GM19025 (cell line): Measurements from ENCODE around the gene FOXK2.

Source experiments
- ATAC-seq: cut with Tn5 transposase; IDR thresholded peaks from one replicate; pipeline ENCODE4 v1.9.1; 2021; ENCODE audit warnings: mild to moderate bottlenecking, low read depth, moderate library complexity; ENCODE audit not compliant: unreplicated experiment

Gene FOXK2

DNA sequence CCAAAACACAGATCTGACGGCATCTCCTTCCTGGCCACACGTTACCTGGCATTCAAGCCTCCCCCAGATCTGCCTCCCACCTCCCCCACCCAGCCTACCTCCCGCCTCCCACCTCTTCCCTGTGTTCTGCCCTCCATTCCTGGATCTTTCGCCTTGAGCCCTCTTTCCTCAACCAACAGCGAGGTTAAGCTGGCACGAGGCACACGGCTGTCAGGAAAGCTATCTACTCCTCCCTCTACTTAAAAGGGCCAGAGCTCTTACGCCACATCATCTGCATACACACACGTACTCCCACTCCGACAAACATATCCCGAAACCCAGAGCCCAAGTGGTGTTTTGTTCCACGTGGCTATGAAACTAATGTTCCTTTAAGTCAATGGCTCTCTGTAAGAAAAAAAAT, 110.7 kb downstream of the FOXK2 start:
- no peak for ATAC-seq

DNA sequence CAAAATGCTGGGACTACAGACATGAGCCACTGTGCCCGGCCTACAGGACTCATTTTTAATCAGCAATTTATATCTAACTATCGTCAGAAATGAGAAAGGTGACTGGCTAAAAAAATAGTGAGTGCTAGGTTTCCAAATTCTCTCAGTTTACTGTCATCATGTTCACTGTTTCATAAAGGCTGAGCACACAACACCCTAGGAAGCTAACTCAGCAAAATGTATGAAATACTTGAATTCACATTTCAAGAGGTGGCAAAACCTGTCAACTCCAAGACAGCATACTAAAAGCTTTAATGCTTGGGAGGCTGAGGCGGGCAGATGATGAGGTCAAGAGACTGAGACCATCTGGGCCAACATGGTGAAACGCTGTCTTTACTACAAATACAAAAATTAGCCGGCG, 112.0 kb downstream of the FOXK2 start:
- no peak for ATAC-seq

DNA sequence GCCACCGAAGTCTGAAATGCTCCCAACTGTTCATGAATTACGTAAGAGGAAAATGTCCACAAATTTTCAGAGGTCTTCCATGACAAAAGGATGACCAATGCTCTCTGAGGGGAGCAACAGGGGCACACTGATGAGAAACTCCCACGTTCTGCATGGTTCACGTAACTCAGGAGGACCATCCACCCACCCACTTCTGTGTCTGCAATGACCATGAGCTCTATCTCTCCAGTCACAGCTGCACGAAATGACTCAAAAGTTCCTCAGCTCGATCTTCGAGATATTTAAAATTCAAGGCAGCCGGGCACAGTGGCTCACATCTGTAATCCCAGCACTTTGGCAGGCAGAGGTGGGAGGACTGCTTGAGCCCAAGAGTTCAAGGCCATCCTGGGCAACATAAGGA, 112.9 kb downstream of the FOXK2 start:
- no peak for ATAC-seq

DNA sequence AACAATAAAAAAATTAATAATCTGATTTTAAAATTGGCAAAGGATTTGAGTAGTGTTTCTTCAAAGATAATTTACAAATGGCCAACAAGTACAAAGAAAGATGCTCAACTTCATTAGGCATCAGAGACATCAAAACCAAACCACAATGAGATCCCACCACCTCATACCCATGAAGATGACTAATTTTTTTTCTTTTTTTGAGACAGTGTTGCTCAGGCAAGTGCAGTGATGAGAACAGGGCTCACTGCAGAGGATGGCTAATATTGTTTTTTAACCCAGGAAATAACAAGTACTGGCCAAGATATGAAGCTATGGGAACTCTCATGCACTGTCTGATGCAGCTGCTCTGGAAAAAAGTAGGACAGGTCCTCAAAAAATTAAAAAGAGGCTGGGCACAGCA, 113.8 kb downstream of the FOXK2 start:
- ATAC-seq, result no peak

DNA sequence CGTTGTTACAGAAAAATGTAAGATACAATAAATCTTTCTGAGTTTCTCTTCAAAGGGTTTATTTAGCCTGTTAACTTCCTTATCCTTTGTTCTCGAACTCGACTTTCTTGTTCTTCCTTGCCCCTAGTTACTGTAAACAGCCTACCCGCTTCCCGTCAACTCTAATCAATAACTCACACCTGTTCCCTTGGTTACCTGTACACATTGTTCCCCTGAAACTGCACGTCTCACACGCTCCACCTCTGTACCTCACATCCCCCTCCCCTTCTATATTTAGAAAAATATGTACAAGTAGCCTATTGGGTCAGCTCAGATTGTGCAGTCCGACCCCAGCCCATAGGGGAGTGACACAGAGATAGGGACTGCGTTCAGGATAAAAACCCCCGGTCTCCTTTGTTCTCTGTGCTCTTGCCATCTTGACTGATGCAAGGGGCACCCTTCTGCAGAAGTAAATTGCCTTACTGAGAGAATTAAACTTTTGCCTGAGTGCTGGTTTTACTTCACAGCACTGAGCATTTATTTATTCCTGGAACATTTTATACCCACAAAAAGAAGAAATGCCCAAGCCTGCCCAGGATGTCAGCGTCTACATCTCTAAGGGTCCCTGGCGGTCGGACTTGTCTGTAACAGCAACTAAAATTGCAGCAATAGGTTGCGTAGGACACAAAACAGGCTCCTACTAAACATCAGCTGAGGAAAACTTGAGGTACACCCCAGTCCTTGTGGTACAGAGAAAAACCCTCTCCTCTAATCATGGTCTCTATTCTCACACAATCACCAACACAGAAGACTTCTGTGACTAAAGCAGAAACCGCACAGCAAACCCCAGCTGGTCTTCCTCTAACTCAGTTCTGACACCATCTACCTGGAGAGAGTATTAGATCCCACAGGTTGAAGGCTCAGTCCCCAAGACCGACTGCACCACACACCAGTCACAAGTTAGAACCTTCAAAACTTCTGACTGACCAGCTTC, 117.4 kb downstream of the FOXK2 start:
- no peak for ATAC-seq

DNA sequence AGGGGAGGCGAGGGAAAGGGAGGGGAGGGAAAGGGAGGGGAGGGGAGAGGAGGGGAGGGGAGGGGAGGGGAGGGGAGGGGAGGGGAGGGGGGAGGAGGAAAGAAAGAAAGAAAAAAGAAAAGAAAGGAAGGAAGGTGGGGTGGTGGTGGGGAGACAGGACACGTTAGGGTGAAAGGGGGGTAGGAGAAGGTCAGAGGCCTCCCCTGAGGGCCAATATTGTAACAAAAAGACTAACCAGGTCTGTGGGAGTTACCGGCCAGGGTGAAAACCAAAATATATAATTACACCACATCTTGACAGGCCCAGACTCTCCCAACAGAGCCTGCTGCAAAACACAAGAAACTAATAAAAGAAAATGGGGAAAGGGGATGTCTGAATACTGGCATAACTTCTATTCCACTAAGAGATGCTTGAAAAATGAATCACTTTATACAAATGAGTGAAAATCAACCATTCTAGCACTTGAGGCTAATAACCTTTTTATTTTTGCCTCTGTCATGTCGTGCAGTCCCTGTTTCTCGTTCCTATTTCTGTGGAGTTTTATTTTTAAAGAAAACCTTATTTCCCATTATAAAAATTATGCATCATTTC, 118.7 kb downstream of the FOXK2 start:
- ATAC-seq, result no peak

DNA sequence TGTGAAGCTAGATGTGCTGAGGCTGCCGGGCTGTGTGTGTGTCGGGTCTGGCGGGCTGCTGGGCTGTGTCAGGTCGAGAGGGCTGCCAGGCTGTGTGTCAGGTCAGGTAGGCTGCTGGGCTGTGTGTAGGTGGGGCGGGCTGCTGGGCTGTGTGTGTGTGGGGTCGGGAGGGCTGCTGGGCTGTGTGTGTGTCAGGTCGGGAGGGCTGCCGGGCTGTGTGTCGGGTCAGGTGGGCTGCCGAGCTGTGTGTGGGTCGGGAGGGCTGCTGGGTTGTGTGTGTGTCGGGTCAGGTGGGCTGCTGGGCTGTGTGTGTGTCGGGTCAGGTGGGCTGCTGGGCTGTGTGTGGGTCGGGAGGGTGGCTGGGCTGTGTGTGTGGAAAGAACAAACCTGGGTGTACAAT, 120.1 kb downstream of the FOXK2 start:
- ATAC-seq, result no peak

DNA sequence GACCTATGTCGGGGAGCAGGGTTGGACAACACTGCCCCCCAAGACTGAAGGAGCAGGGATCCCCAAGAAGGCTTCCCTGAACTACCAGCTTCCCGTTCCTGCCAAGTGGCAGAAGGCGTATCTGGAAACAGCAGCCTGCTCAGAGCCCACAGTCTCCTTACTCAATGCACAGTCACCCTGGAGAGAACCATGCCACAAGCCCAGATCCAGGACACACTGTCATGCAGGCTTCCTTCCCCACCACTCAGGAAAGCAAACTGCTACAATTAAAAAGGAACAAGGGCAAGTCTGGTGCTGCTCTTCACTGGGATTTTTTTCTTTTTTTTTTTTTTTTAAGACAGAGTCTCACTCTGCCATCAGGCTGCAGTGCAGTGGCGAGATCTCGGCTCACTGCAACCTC, 120.5 kb downstream of the FOXK2 start:
- no peak for ATAC-seq

DNA sequence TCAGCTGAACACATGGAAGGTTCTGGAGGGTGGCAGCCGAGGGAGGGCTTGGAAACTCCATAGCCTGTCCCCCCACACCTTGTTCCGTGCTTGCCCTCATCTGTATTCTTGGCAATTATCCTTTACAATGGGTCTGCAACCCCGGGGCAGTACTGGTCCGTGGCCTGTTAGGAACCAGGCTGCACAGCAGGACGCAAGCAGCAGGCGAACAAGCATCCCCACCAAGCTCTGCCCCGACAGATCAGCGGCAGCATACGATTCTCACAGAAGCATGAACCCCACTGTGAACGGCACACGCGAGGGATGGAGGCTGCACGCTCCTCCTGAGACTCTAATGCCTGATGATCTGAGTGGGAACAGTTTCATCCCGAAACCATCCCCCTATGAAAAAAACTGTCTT, 122.5 kb downstream of the FOXK2 start:
- ATAC-seq, result no peak

DNA sequence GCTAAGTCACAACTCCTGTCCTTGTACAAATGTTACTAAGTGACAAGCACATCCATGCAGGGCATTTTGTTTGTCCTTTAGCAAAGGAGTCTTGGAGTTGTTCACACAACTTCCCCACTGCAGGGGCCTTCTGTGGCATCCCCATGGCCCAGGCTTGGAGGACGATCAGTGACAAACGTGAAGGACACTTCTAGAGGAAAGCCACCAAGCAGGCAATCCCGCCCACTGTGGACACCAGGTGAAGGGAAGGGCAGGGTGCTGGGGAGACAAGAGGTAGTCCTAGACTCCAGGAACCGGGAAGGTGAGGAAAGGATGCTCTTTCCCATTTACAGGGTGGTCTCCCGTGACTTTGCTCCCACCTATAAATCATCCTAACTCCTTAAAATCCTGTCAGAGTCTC, 124.6 kb downstream of the FOXK2 start:
- ATAC-seq, result no peak

DNA sequence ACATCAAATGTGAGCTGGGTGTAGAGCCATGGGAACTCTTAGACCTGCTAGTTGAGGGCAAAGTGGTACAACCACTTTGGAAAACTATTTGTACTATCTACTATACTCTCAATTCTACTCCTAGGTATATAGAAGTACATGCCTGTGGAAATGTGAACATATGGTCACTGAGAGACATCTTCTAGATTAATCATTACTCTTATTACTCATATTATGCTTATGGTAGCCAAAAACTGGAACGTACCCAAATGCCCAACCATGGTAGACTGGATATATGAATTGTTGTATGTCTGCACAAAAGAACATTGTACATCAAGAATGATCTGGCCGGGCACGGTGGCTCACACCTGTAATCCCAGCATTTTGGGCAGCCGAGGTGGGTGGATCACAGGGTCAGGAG, 126.0 kb downstream of the FOXK2 start:
- ATAC-seq, result no peak

DNA sequence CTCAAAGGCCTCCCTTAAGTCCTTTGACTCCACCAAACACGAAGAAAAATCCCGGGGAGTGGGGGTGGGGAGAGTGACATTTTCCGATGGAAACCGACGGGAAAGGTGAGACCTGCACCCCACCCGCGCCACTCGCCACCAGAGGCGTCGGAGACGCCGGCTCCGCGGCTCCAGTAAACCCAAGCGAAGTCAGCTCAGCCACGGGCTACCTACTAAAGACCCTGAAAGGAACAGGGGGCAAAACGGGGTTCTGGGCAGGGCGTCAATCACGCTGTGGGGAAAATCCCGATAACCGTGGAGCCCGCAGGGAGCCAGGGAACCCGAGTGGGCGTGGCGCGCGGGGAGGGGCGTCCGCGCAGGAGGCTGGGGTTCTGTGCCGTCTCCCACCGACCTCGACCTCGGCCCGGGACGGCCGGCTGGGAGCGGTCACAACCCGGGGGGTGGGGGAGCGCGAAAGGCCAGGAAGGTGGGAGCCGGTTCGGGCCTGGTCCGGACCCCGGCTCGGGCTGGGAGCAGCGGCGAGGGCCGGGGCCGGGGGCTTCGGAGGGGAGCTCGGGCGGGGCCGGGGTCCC, 128.1 kb downstream of the FOXK2 start:
- peak; percentile 15 for ATAC-seq

DNA sequence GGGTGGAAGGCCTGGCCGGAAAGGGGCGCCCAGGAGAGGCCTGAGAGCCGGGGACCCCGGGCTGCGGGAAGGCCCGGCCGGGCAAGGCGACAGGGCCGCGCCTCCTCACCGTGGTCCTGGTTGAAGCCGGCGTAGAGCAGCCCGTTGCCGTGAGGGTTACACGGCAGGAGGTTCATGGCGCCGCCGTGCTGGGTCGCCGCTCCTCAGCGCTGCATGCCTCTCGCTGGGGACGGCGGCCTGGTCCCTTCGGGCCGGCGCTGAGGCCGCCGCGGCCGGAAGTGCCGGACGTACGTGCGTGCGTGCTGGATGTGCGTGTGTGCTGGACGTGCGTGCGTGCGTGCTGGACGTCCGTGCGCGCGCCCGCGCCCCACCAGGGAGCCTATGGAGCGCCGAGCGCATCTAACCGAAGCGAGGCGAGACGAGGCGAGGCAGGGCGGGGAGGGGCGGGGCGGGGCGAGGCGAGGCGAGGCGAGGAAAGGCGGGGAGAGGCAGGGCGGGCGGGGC, 128.7 kb downstream of the FOXK2 start, which contains the start of gene WDR45B:
Gene WDR45B, minus strand, starts transcription at position 280 of the 504 bp plus-strand sequence. Its CDS starts 104 bp downstream, at position 176.
- ATAC-seq, result peak; percentile 92

DNA sequence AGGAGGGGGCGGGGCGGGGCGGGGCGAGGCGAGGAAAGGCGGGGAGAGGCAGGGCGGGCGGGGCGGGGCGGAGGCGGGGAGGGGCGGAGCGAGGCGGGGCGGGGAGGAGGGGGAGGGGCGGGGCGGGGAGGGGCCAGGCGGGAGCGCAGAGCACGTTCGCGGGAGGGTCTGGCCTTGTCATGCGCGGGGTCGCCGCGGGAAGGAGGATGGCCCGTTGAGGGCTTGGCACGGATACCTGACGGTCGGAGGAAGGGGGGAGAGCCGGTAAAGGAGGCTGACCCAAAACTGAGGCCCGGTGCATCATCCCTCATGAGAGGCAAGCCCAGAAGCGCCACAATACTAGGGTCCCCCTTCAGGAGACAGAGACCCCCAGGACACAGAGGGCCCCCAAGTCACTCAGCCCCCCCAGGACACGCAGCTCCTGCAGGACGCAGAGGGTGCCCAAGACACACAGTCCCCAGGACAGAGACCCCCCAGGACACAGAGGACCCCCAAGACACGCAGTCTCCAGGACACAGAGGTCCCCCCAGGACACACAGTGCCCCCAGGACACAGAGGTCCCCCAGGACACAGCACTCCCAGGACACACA, 129.3 kb downstream of the FOXK2 start:
- ATAC-seq, result no peak

DNA sequence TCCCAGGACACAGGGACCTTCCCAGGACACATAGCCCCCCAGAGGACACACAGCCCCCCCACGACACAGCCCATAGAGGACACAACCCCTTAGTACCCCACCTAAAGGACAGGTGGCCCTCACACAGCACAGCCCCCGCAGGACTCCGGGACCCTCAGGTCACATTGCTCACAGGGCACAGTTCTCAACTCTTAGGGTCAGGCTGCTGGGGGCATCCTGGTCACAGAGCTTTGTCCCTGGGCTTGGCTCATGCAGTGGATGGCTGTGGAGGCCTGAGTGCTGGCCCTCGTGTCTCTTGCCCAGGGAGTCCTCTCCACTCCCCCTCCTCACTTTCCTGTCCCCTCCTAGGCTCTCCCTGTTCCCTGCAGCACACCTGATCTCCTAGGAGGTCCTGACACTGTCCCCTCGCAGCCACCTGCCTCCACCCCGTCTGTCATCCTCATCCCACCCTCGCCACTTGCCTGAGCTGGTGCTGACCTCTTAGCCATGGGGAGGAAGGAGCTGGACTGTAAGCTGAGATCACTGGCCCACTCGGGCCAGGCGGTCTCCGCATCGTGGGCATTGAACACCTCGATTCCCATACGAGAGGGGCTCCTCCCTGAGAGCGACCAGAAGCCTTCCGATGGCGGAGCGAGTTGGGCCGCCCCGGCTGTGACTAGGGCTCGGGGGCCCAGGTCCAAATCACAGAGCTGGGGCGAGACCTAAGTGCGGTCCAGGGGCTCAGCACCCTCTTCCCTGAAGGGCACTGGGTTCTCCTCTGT, 130.1 kb downstream of the FOXK2 start:
- ATAC-seq, result no peak

DNA sequence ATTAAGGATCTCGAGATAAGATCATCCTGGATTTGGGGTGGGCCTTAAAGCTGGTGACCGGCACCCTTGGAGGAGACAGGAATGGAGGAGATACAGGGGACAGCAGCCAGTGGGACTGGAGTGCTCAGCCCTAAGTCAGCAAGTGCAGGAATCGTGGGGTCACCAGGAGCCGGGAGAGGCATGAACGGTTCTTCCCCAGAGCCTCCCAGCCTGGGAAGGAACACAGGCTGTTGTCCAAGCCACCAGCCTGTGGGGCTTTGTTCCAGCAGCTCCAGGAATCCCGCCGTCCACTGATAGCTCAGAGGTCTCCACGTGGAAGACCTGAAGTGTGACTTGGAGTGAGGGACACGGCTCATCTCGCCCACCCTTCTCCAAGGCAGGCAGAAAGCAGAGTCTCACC, 131.2 kb downstream of the FOXK2 start:
- no peak for ATAC-seq

DNA sequence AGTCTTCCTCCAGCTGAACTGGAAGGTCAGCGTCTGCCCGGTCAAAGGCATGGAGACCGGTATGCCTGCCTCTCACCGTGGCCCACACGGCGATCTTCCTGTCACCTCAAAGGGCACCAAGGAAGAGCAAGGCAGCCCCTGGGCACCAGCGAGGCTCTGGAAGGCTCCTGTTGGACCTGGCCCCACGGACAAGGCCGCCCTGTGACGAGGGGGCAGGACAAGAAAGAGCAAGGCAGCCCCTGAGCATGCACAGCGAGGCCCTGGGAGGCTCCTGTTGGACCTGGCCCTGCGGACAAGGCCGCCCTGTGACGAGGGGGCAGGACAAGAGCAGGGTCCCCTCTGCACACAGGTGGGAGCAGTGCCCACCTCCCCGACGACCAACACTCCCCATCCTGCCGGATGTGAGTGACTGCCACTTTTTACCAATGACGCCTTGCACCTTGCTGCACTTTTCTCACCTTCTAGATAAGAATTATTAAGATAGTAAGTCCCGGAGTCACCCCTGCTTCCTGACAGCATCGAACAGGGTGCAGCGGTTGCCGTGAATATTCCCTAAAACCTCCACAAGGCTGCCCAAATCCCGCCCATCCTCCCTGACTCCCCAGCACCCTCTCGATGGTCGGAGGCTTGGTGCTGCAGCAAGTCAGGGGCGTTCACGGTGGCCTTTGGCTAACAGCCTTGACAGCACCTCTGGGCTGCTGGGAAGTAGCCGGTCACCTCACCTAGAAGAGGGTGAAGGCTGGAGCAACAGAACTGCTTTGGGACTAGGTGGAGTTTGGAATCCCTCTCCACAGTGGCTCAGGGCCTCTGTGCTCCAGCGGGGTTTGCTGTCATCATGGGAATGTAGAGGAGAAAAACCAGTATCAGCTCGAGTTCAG, 134.4 kb downstream of the FOXK2 start:
- no peak for ATAC-seq
